ENCODE results near the gene AOPEP.

GRCh38 chr9:94679587-94679986 is 46.9 kb upstream of the AOPEP start:
- TF ChIP-seq CTCF (IDR thresholded peaks at IDR 0.05) (no peak), SIN3A (IDR thresholded peaks at IDR 0.05; ENCODE audit: borderline replicate concordance, insufficient read depth, low read depth, low read length) (no peak), POLR2AphosphoS5 (IDR thresholded peaks at IDR 0.05; ENCODE audit: low read depth, low read length) (no peak), TCF7L2 (IDR thresholded peaks at IDR 0.05; ENCODE audit: low read depth, low read length) (no peak)
- TF ChIP-seq, protein P1, sequence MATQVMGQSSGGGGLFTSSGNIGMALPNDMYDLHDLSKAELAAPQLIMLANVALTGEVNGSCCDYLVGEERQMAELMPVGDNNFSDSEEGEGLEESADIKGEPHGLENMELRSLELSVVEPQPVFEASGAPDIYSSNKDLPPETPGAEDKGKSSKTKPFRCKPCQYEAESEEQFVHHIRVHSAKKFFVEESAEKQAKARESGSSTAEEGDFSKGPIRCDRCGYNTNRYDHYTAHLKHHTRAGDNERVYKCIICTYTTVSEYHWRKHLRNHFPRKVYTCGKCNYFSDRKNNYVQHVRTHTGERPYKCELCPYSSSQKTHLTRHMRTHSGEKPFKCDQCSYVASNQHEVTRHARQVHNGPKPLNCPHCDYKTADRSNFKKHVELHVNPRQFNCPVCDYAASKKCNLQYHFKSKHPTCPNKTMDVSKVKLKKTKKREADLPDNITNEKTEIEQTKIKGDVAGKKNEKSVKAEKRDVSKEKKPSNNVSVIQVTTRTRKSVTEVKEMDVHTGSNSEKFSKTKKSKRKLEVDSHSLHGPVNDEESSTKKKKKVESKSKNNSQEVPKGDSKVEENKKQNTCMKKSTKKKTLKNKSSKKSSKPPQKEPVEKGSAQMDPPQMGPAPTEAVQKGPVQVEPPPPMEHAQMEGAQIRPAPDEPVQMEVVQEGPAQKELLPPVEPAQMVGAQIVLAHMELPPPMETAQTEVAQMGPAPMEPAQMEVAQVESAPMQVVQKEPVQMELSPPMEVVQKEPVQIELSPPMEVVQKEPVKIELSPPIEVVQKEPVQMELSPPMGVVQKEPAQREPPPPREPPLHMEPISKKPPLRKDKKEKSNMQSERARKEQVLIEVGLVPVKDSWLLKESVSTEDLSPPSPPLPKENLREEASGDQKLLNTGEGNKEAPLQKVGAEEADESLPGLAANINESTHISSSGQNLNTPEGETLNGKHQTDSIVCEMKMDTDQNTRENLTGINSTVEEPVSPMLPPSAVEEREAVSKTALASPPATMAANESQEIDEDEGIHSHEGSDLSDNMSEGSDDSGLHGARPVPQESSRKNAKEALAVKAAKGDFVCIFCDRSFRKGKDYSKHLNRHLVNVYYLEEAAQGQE (IDR thresholded peaks at IDR 0.05; ENCODE audit: insufficient read depth in 1 of 2, low read depth in 2 of 2, low read length in 1 of 2), result no peak

Measured in Panc1 (cell line).